H1 (cell line): Measurements from ENCODE around the gene IL18BP. TPM values are rescaled to one million over a fixed set of nuclear protein-coding genes. Genes with fewer than 3 reads are reported as not detected.

Experiments
- CTCF ChIA-PET: fragments of 300-600 bp; sonication (Branson Sonifier 250); formaldehyde crosslinking; loops from one replicate; lab custom pipeline; 2021; ENCODE audit not compliant: partially characterized antibody; lab: Charles Lee
- POLR2A ChIA-PET: fragments of 300-600 bp; sonication (Branson Sonifier 250); formaldehyde crosslinking; loops from one replicate; lab custom pipeline; 2021; ENCODE audit warnings: inconsistent platforms; ENCODE audit not compliant: partially characterized antibody; lab: Charles Lee
- DNase-seq, 2 experiments: peaks; one replicate each; pipeline versions ENCODE4 v3.0.0 to v3.0.0-alpha.2; 2010 to 2022; ENCODE audit warnings: low spot score in 2 of 2, low read depth in 1 of 2, mixed read lengths in 1 of 2
- FAIRE-seq: peaks from 2 replicates; lab custom pipeline; 2011; peaks lifted over from hg19 to GRCh38; lab: Jason Lieb, UNC
- H2AFZ ChIP-seq: 2 replicates; pipeline ENCODE4 v1.8.1; 2012; ENCODE audit warnings: low read length, inconsistent platforms
- H2AK5ac ChIP-seq: 2 replicates; pipeline ENCODE4 v1.6.1; 2013; ENCODE audit warnings: low read depth, low read length
- H2BK120ac ChIP-seq: replicated peaks from 2 replicates; pipeline ENCODE3; 2013; ENCODE audit warnings: low read depth, low read length, inconsistent platforms
- H2BK12ac ChIP-seq: 2 replicates; pipeline ENCODE4 v1.6.1; 2013; ENCODE audit warnings: low read depth, low read length
- H2BK15ac ChIP-seq: 2 replicates; pipeline ENCODE4 v1.6.1; 2013; ENCODE audit warnings: low read length
- H2BK20ac ChIP-seq: 2 replicates; pipeline ENCODE4 v1.6.1; 2013; ENCODE audit warnings: low read length
- H2BK5ac ChIP-seq: 2 replicates; pipeline ENCODE4 v1.6.1; 2013; ENCODE audit warnings: low read depth, low read length
- H3K14ac ChIP-seq: 2 replicates; pipeline ENCODE4 v1.6.1; 2013; ENCODE audit warnings: inconsistent platforms; ENCODE audit not compliant: insufficient read length
- H3K18ac ChIP-seq: 2 replicates; pipeline ENCODE4 v1.6.1; 2013; ENCODE audit warnings: low read length; ENCODE audit errors: extremely low read depth
- H3K23ac ChIP-seq: 2 replicates; pipeline ENCODE4 v1.6.1; 2013; ENCODE audit warnings: inconsistent platforms; ENCODE audit not compliant: insufficient read length
- H3K23me2 ChIP-seq: 2 replicates; pipeline ENCODE4 v1.6.1; 2013; ENCODE audit warnings: low read depth, low read length
- H3K27ac ChIP-seq: 2 replicates; pipeline ENCODE4 v1.6.1; 2011; ENCODE audit warnings: low read depth, low read length, inconsistent platforms
- H3K27me3 ChIP-seq, 4 experiments: replicated peaks in 1 of 4; 1 replicate in 1 of 4; 2 replicates in 3 of 4; pipeline versions ENCODE4 v1.6.1 to v1.8.1; 2011 to 2013; ENCODE audit warnings: low read length in 3 of 4, mild to moderate bottlenecking in 3 of 4, inconsistent platforms in 2 of 4, mixed read lengths in 2 of 4, moderate library complexity in 1 of 4; ENCODE audit not compliant: control insufficient read depth in 3 of 4, insufficient read depth in 3 of 4; ENCODE audit errors: extremely low read depth in 1 of 4
- H3K36me3 ChIP-seq, 4 experiments: 2 replicates each; pipeline versions ENCODE4 v1.6.1 to v1.8.1; 2011 to 2013; ENCODE audit warnings: mild to moderate bottlenecking in 4 of 4, low read length in 3 of 4, moderate library complexity in 2 of 4, control low read depth in 1 of 4, inconsistent platforms in 1 of 4; ENCODE audit not compliant: insufficient read depth in 4 of 4, control insufficient read depth in 2 of 4
- H3K4ac ChIP-seq: replicated peaks from 2 replicates; pipeline ENCODE3; 2013; ENCODE audit warnings: low read length, low read depth, mixed read lengths, inconsistent platforms; ENCODE audit not compliant: insufficient read length
- H3K4me1 ChIP-seq, 4 experiments: replicated peaks in 1 of 4; 1 replicate in 1 of 4; 2 replicates in 3 of 4; pipeline versions ENCODE4 v1.6.1 to v1.8.1; 2011 to 2013; ENCODE audit warnings: low read length in 3 of 4, inconsistent platforms in 2 of 4, mixed read lengths in 1 of 4; ENCODE audit not compliant: insufficient read depth in 4 of 4, control insufficient read depth in 3 of 4
- H3K4me2 ChIP-seq, 2 experiments: 2 replicates each; pipeline versions ENCODE4 v1.6.1 to v1.8.1; 2011 to 2013; ENCODE audit warnings: low read depth in 2 of 2, low read length in 2 of 2, control low read depth in 1 of 2, inconsistent platforms in 1 of 2, mild to moderate bottlenecking in 1 of 2; ENCODE audit not compliant: insufficient read depth in 1 of 2
- H3K4me3 ChIP-seq, 4 experiments: fragments of 200-600, 300-600 bp in 1 of 4; sonication (generic), shearing (Covaris generic), sonication (Bioruptor Twin) in 1 of 4; 2 replicates each; pipeline versions ENCODE4 v1.5.1 to v1.8.1; 2011 to 2016; ENCODE audit warnings: low read length in 4 of 4, low read depth in 3 of 4, control low read depth in 2 of 4, inconsistent platforms in 2 of 4, mild to moderate bottlenecking in 2 of 4, mixed read lengths in 1 of 4, moderate library complexity in 1 of 4; ENCODE audit not compliant: insufficient read depth in 2 of 4; ENCODE audit errors: extremely low read depth in 1 of 4
- H3K56ac ChIP-seq: replicated peaks from 2 replicates; pipeline ENCODE3; 2013; ENCODE audit warnings: low read depth, mild to moderate bottlenecking, mixed read lengths, low read length, inconsistent platforms; ENCODE audit not compliant: insufficient read length
- H3K79me1 ChIP-seq: 2 replicates; pipeline ENCODE4 v1.6.1; 2013; ENCODE audit warnings: low read depth, low read length, control low read depth
- H3K79me2 ChIP-seq, 2 experiments: 2 replicates each; pipeline versions ENCODE4 v1.6.1 to v1.8.1; 2012 to 2013; ENCODE audit warnings: low read length in 2 of 2, mild to moderate bottlenecking in 2 of 2, inconsistent platforms in 1 of 2; ENCODE audit not compliant: insufficient read depth in 2 of 2, control insufficient read depth in 1 of 2
- H3K9ac ChIP-seq, 4 experiments: replicated peaks in 1 of 4; 1 replicate in 1 of 4; 2 replicates in 3 of 4; pipeline versions ENCODE4 v1.6.1 to v1.8.1; 2011 to 2013; ENCODE audit warnings: low read depth in 3 of 4, low read length in 3 of 4, control low read depth in 2 of 4, mild to moderate bottlenecking in 2 of 4, moderate library complexity in 2 of 4, inconsistent platforms in 1 of 4; ENCODE audit errors: extremely low read depth in 1 of 4
- H3K9me3 ChIP-seq, 2 experiments: 2 replicates each; pipeline versions ENCODE4 v1.6.1 to v1.8.1; 2012 to 2013; ENCODE audit warnings: mild to moderate bottlenecking in 2 of 2, moderate library complexity in 2 of 2, control low read depth in 1 of 2, inconsistent platforms in 1 of 2, low read depth in 1 of 2, low read length in 1 of 2, mixed read lengths in 1 of 2; ENCODE audit not compliant: insufficient read depth in 2 of 2
- H4K20me1 ChIP-seq, 2 experiments: replicated peaks in 1 of 2; 2 replicates each; pipeline versions ENCODE3 to v1.8.1; 2011 to 2013; ENCODE audit warnings: inconsistent platforms in 2 of 2, low read length in 2 of 2, mild to moderate bottlenecking in 1 of 2; ENCODE audit not compliant: insufficient read depth in 2 of 2, control insufficient read depth in 1 of 2
- H4K5ac ChIP-seq: 2 replicates; pipeline ENCODE4 v1.6.1; 2013; ENCODE audit warnings: low read length, low read depth, mixed read lengths, inconsistent platforms; ENCODE audit not compliant: insufficient read length
- H4K8ac ChIP-seq: 2 replicates; pipeline ENCODE4 v1.8.0; 2013; ENCODE audit warnings: mild to moderate bottlenecking, moderate library complexity, low read length, inconsistent platforms; ENCODE audit not compliant: insufficient read depth; ENCODE audit errors: extremely low read depth
- H4K91ac ChIP-seq: replicated peaks from 2 replicates; pipeline ENCODE3; 2013; ENCODE audit warnings: low read length, mixed read lengths, inconsistent platforms; ENCODE audit not compliant: insufficient read length
- SIX5 ChIP-seq: IDR thresholded peaks from 2 replicates; pipeline ENCODE4 v1.6.1; 2011; ENCODE audit warnings: mild to moderate bottlenecking, low read depth, low read length
- WGBS, 2 experiments: shearing (Covaris generic) in 1 of 2; methylation state at CpG; one replicate each; pipeline versions ENCODE4 v1.1.6 to v1.1.7; 2013 to 2015; ENCODE audit warnings: low lambda C conversion rate in 2 of 2, mixed read lengths in 2 of 2, inconsistent platforms in 1 of 2, low coverage in 1 of 2, missing lambda C conversion rate in 1 of 2; ENCODE audit not compliant: insufficient replicate concordance in 2 of 2, insufficient coverage in 1 of 2, insufficient read length in 1 of 2; ENCODE audit errors: extremely low coverage in 1 of 2, missing lambda C conversion rate in 1 of 2; 5-methylcytosine and 5-hydroxymethylcytosine counted together
- polyA plus RNA-seq, 7 experiments: library from polyadenylated mRNA; depleted of rRNA in 3 of 7; stranded (reverse) in 5 of 7; unstranded in 2 of 7; fragments of >200 nt in 5 of 7; fragments of 200-250 nt in 2 of 7; gene quantifications; 1 replicate in 5 of 7; 2 replicates in 1 of 7; 4 replicates in 1 of 7; pipeline versions ENCODE4 v1.2.1 to v1.2.3, GENCODE V29; 2011 to 2013; ENCODE audit warnings: missing spikeins in 2 of 7, mixed read lengths in 2 of 7
- total RNA-seq: library from RNA; stranded (reverse); fragmentation: NEBNext Ultra II Directional; extraction: Animal tissue kit (Norgen Biotek cat#: 25700); gene quantifications from 2 replicates; pipeline ENCODE4 v1.2.1, GENCODE V29; 2021

IL18BP gene
- total and polyA plus RNA-seq, 2 of the 8 experiments (the other 6 are each of a cell fraction or from before 2014, with no cell fraction given) = 9.8 to 17.0 TPM

- no peak overlapping the region for H3K56ac ChIP-seq
- no peaks in the 10 kb centered on the region for H3K9me3 ChIP-seq
- no peak for TF ChIP-seq SIX5
- peaks cover 0 to 48% of the 10 kb centered on the region in 2 experiments; a peak in 2 of 4 replicates for H3K79me2 ChIP-seq
- H2BK15ac ChIP-seq = no peak overlapping the region
- H3K14ac ChIP-seq = no peak overlapping the region
- H2AK5ac ChIP-seq = no peak overlapping the region
- H2BK120ac ChIP-seq = no peak overlapping the region
- no peak overlapping the region for H2AFZ ChIP-seq
- FAIRE-seq (no peak), DNase-seq (no peak)
- H3K27me3 ChIP-seq = no peaks in the 10 kb centered on the region
- peaks cover 8 to 14% of the 10 kb centered on the region in 2 experiments for H4K20me1 ChIP-seq
- WGBS, 2 experiments = 61% methylated on average over 3 of the region's 3 CpGs; no CpG with 5 or more reads in 1 of the 2 experiments
- no peak overlapping the region for H2BK12ac ChIP-seq
- H3K4me3 ChIP-seq = no peak overlapping the region
- H3K23ac ChIP-seq = no peak overlapping the region
- H3K4ac ChIP-seq = no peak overlapping the region
- no peaks in the 10 kb centered on the region for H3K79me1 ChIP-seq
- H3K9ac ChIP-seq = no peak overlapping the region
- H4K5ac ChIP-seq = no peak overlapping the region
- H3K4me1 ChIP-seq = no peaks in the 10 kb centered on the region
- ChIA-PET CTCF (interaction anchor here (1.1 to 3.4 kb wide), 5 partner anchors 8 to 188 kb away, joined by 3 to 25 read pairs (median 4); partner anchors contain the start of genes RNF121 and XNDC1N), POLR2A (interaction anchor here (0.6 to 1.8 kb wide), 3 partner anchors 12 to 92 kb away, joined by 3 to 5 read pairs (median 3); partner anchors contain the start of genes RNF121 and XNDC1N)
- no peak overlapping the region for H4K91ac ChIP-seq
- no peak overlapping the region for H3K27ac ChIP-seq
- H3K23me2 ChIP-seq = no peaks in the 10 kb centered on the region
- no peak overlapping the region for H2BK20ac ChIP-seq
- H3K4me2 ChIP-seq = no peak overlapping the region
- H2BK5ac ChIP-seq = no peak overlapping the region
- peaks cover 0 to 12% (median 5%) of the 10 kb centered on the region in 4 experiments; a peak in 3 of 8 replicates for H3K36me3 ChIP-seq
- H3K18ac ChIP-seq = no peak overlapping the region
- no peak overlapping the region for H4K8ac ChIP-seq
Observed at GRCh38 chr11:71955898-71956456, 42.7 kb upstream of the IL18BP start.
